ENCODE results near the gene ARL3.

The ARL3 gene

GRCh38 chr10:102714621-102715455 is 641 bp upstream of the ARL3 start, which contains the start of gene SFXN2:
Gene SFXN2, plus strand, starts transcription at chr10:102714636. Its CDS starts 12,001 bp downstream, at chr10:102726637.
- no peak for TF ChIP-seq CTCF (IDR thresholded peaks at IDR 0.05; ENCODE audit: low read depth, low read length)
- no peak for DNase-seq (ENCODE audit: low read depth in 2 of 2)
- peak within 1 kb of the TSS; percentile 91 to 97 for H3K4me3 ChIP-seq (replicated peaks in 1 of 2; ENCODE audit: low read depth in 2 of 2, low read length in 2 of 2)

- peak overlapping the region; percentile 91 to 95 for H3K4me3 ChIP-seq (replicated peaks in 1 of 2; ENCODE audit: low read depth in 2 of 2, low read length in 2 of 2)
- no peak for DNase-seq (ENCODE audit: low read depth in 2 of 2)
- peak; percentile 68 for TF ChIP-seq CTCF (IDR thresholded peaks at IDR 0.05; ENCODE audit: low read depth, low read length)
Measured at GRCh38 chr10:102713539-102713813, 721 bp downstream of the ARL3 start.

GRCh38 chr10:102712843-102713538 is 1.2 kb downstream of the ARL3 start:
- DNase-seq (ENCODE audit: low read depth in 2 of 2) = no peak
- no peak for TF ChIP-seq CTCF (IDR thresholded peaks at IDR 0.05; ENCODE audit: low read depth, low read length)
- H3K4me3 ChIP-seq (replicated peaks in 1 of 2; ENCODE audit: low read depth in 2 of 2, low read length in 2 of 2) = peak overlapping the region; percentile 91 to 95

- TF ChIP-seq CTCF (IDR thresholded peaks at IDR 0.05; ENCODE audit: low read depth, low read length) = no peak
- H3K4me3 ChIP-seq (replicated peaks in 1 of 2; ENCODE audit: low read depth in 2 of 2, low read length in 2 of 2) = no peak overlapping the region
- DNase-seq (ENCODE audit: low read depth in 2 of 2) = no peak
Measured at GRCh38 chr10:102712089-102712488, 2.1 kb downstream of the ARL3 start.

GRCh38 chr10:102710609-102711008 is 3.6 kb downstream of the ARL3 start:
- TF ChIP-seq CTCF (IDR thresholded peaks at IDR 0.05; ENCODE audit: low read depth, low read length) = peak; percentile 4
- H3K4me3 ChIP-seq (replicated peaks in 1 of 2; ENCODE audit: low read depth in 2 of 2, low read length in 2 of 2) = no peak overlapping the region
- peak; percentile 65 to 69 for DNase-seq (ENCODE audit: low read depth in 2 of 2)

- no peak for TF ChIP-seq CTCF (IDR thresholded peaks at IDR 0.05; ENCODE audit: low read depth, low read length)
- no peak overlapping the region for H3K4me3 ChIP-seq (replicated peaks in 1 of 2; ENCODE audit: low read depth in 2 of 2, low read length in 2 of 2)
- DNase-seq (ENCODE audit: low read depth in 2 of 2) = no peak
Measured at GRCh38 chr10:102705531-102705930, 8.7 kb downstream of the ARL3 start.

Measured in cardiac fibroblast (primary cell).